ENCODE results near the gene ZMIZ1. TPM values are rescaled to one million over a fixed set of nuclear protein-coding genes. Genes with fewer than 3 reads are reported as not detected.

ZMIZ1 gene
- total RNA-seq, 1 donor, result 23.3 TPM

- TF ChIP-seq, protein P1, sequence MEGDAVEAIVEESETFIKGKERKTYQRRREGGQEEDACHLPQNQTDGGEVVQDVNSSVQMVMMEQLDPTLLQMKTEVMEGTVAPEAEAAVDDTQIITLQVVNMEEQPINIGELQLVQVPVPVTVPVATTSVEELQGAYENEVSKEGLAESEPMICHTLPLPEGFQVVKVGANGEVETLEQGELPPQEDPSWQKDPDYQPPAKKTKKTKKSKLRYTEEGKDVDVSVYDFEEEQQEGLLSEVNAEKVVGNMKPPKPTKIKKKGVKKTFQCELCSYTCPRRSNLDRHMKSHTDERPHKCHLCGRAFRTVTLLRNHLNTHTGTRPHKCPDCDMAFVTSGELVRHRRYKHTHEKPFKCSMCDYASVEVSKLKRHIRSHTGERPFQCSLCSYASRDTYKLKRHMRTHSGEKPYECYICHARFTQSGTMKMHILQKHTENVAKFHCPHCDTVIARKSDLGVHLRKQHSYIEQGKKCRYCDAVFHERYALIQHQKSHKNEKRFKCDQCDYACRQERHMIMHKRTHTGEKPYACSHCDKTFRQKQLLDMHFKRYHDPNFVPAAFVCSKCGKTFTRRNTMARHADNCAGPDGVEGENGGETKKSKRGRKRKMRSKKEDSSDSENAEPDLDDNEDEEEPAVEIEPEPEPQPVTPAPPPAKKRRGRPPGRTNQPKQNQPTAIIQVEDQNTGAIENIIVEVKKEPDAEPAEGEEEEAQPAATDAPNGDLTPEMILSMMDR (IDR thresholded peaks at IDR 0.05; ENCODE audit: insufficient read depth, low read depth, low read length), result no peak
- no peak overlapping the region for H3K4me3 ChIP-seq (ENCODE audit: low read depth, low read length)
- DNase-seq (ENCODE audit: low read depth), result no peak
Measured at GRCh38 chr10:79340646-79341244, 272.0 kb downstream of the ZMIZ1 start.

GRCh38 chr10:79342295-79342761 lies 273.6 kb downstream of the ZMIZ1 start:
- no peak overlapping the region for H3K4me3 ChIP-seq (ENCODE audit: low read depth, low read length)
- TF ChIP-seq, protein P1 (IDR thresholded peaks at IDR 0.05; ENCODE audit: insufficient read depth, low read depth, low read length), result no peak
- no peak for DNase-seq (ENCODE audit: low read depth)

DNA sequence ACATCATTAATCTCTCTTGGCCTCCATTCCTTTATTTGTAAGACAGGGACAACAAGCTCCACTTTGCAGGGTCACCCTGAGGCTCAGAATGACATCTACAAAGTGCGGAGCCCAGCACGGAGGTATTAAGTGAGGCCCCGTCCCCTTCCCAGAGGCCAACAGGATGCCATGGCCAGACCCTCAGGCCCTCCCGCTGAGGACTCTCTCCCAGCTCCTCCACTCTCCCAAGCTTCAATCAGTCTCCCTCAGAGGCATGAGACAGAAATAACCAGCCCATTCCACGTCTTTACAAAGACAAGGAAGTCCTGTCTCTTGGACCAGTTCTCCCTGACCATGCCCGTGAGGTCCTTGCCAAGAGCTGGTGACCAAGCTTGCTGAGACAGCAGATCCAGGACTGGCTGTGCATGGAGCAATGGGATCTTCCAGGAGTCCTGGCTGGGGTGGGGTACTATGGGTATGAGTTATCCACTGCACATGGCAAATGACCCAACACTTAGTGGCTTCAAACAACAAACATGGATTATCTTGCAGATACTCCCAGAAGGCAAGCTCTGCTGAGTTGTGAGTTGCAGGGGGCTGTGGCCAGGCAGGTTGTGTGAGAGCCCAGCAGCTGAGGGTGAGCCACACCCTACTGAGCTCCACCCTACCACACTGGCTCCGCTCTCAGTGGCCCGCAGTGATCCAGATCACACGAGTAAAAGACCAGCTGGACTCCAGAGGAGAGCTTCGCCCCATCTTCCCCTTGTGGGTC lies 274.2 kb downstream of the ZMIZ1 start:
- H3K4me3 ChIP-seq (ENCODE audit: low read depth, low read length), result no peak overlapping the region
- peak; percentile 21 for DNase-seq (ENCODE audit: low read depth)
- TF ChIP-seq, protein P1 (IDR thresholded peaks at IDR 0.05; ENCODE audit: insufficient read depth, low read depth, low read length), result no peak

DNA sequence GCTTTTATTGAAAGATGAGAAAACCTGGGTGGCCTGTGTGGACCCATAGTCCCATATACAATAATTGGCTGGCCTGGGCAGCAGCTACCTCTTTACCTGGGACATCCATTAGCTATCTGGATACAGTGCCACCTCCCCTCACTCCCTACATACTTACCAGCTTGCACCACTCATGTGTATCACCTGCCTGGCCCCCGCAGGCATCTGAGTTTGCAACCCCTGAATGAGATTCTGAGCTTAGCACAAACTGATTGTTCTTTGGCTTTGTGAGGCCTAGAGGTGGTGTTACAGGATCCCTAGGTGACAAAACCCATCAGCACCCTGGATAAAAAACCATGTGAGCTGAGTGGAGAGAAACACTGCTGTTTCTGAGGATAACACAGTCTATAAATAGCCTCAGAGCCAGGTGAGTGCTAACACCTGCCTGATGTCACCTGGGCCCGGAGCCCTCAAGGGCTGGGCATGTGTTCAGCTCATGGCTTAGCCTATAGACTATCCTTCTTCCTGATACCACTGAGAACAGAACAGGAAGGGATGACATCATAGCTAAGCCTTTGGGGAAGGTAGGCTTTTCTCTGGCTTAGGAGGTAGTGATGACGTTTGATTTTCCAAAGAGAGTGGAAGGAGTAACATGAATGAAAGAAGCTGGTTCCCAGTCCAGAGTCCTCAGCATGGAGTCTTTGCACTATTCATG lies 275.9 kb downstream of the ZMIZ1 start:
- TF ChIP-seq, protein P1 (IDR thresholded peaks at IDR 0.05; ENCODE audit: insufficient read depth, low read depth, low read length), result no peak

DNA sequence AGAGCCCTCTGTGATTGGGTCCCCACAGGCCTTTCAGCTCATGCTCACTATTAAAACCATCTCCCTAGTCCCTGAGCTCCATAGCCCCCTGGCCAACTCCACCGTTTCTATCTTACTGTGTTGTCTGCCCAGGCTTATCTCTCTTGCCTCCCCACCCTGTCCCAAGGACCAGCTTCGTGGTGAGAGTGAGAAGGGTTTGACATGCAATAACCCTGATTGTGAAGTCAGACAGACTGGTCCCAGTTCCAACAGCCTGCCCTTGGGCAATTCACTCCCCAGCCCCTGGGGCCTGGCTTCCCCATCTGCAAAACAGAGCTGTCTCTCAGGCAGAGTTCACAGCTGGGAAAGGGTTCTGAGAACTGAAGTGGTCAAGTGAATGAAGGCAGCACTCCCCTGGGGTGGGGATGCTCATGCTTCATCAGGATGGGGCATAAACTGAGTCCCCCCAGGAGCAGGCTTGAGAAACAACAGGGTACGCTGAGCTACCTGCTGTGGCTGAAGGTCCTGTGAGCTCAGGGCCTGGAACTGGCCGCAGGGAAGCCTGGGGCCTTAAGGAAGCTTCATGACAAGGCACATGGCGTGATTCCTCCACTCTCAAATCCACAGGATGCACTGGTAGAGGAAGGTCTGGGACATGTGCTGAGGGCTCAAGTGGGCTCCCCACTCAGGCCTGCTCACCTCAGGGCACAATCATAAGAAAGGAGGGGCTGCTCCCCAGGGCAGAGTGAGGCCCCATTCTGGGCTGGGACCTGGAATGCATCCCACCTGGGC lies 276.7 kb downstream of the ZMIZ1 start:
- no peak for DNase-seq (ENCODE audit: low read depth)
- TF ChIP-seq, protein P1 (IDR thresholded peaks at IDR 0.05; ENCODE audit: insufficient read depth, low read depth, low read length), result no peak
- no peak overlapping the region for H3K4me3 ChIP-seq (ENCODE audit: low read depth, low read length)

More for the DNA sequence above, 275.9 kb downstream of the ZMIZ1 start:
- no peak overlapping the region for H3K4me3 ChIP-seq (ENCODE audit: low read depth, low read length)
- no peak for DNase-seq (ENCODE audit: low read depth)

- H3K4me3 ChIP-seq (ENCODE audit: low read depth, low read length), result no peak overlapping the region
- no peak for DNase-seq (ENCODE audit: low read depth)
- TF ChIP-seq, protein P1 (IDR thresholded peaks at IDR 0.05; ENCODE audit: insufficient read depth, low read depth, low read length), result no peak
Measured at GRCh38 chr10:79346012-79346340, 277.2 kb downstream of the ZMIZ1 start.
